Nucleus accumbens (tissue), 56 donors: ENCODE data around the gene DAB1.
A peak's percentile ranks its signal among the peaks of the same experiment; 100 is the strongest.

Experiments used
- DNase-seq, 56 donors: peaks; one replicate each; lab custom pipeline; 2025; lab: John Stamatoyannopoulos, UW

Gene DAB1

GRCh38 chr1:57058652-57059501 lies 365.0 kb downstream of the DAB1 start:
- no peak for DNase-seq

GRCh38 chr1:57048856-57049255 lies 375.0 kb downstream of the DAB1 start:
- DNase-seq = no peak

- DNase-seq = no peak
Measured at GRCh38 chr1:57046462-57046861, 377.4 kb downstream of the DAB1 start.

DNA sequence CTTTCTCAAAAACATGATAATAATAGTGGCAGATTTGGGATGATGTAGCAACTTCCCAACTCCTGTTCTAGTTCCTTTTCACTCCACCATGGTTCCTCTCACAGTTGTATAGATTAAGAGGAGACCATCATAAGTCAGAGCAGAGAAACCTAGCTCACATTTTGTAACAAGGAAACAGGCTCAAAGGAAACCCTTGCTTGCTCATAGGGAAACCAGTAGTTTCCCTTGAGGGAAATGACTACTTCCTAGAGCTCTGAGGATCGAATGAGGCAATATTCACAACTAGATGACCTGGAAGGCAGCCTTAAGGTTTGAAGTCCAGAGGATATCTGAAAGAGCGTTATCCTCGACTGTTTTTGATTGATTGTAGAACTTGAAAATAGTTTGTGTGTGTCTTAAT lies 382.0 kb downstream of the DAB1 start:
- DNase-seq = no peak

DNA sequence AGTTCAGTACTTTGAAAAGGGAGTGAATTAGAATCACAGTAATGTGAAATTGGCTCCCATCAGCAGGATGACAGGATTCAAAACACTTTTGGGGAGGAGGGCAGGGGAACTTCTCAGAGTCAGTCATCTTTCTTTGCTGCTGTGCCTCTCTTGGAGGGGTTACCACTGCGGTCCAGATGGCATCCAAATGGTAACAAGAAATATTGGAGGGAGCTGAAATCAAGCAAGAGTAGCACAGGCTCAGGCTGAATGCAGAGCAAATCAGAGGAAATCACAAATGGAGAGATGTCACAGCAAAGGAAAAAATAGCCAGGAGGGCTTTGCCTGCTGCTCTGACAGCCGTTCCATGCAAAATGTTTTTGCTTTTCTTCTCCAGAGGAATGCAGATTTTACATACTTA lies 383.0 kb downstream of the DAB1 start:
- no peak for DNase-seq

DNA sequence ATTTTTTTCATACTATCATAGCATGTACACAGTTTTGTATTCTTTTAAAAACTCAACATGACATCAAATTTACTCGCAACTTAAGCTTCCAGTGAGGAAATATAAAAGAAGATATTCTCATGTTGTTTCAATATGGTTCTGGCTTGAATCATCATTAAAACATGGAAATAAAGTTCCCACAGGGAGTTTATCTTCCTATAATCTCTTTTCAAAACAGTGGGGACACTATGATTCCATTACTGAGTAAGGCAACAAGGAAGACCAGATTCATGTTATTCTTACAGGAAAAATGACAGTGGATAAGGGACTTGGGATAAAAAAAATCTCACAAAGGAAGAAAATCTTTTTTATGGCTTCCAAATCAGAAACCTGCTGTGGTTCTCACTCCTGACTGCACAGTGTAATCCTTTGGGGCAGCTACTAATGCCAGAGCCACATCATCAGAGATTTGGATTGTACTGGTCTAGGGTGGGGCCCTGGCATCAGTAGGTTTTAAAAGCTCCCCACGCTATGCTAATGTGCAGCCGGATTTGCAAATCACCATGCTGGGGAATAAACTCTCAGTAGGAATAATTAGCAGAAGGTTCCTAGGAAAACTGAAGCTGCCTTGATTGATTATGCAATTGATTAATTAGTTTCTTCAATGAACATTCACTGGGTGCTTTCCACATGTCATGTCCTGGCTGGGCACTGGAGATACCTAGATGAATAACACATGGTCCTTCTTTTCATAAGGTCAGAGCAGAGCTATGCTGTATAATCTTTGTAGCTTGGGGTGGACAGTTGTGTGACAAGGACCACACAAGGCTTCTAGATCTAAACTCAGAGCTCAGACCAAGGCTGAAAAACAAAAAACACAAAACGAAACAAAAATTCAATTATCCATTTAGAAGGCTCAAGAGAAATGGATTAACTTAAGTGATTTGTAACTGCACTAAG lies 386.9 kb downstream of the DAB1 start:
- no peak for DNase-seq

DNA sequence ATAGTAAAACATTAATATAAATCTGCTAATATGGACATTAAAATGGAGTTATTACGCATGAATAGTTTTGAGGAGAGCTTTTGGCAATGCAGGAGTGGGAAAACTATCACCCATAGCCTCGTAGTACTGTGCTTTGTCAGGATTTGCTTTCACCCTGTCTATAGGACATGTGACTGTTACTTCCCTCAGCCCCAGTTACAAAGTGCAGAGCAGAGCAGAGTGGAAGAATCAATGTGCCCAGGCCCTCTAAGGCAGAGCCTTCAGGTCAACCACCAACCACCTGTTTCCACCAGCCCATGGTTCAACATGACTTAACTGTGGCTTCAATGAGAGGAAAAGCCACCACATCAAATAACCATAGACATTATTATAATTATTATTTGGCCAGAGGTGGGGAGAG lies 389.1 kb downstream of the DAB1 start:
- no peak for DNase-seq

GRCh38 chr1:57033222-57034001 lies 390.4 kb downstream of the DAB1 start:
- no peak for DNase-seq

DNA sequence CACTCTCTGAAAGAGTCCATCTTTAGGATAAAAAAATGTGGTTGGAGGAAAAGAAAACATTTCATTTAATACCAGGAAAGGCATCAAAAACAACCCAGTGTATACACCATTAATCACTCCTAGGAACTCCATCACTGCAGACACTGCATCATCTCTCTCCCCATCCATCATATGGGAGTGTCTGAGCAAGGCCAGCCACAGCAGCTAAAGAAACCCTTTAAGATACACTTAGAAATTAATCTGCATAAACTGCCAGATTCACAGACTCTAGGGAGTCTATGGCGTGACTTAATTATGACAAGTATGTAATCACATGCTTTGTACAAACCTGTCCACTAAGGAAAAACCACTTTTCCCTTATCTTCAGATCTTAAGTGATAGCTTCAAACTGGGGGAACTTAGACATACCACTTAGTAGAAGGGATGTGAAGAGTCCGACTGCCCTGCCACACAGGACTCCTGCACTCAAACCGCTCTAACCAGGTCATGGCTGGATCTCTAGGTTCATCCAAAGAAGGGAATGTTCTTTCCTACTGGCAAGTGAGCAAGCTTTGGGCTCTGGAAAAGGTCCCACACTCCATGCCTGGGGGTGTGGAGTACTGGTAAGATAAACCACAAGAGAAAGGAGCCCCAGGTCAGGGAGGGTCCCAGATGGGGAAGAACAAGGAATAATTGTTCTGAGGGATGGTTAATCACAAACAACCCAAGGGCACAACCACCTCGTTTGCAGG lies 397.1 kb downstream of the DAB1 start:
- DNase-seq = no peak

- peak in 51 of 56 donors; percentile 2 to 79 (median 41) for DNase-seq
Measured at GRCh38 chr1:57024855-57025254, 399.0 kb downstream of the DAB1 start.

DNA sequence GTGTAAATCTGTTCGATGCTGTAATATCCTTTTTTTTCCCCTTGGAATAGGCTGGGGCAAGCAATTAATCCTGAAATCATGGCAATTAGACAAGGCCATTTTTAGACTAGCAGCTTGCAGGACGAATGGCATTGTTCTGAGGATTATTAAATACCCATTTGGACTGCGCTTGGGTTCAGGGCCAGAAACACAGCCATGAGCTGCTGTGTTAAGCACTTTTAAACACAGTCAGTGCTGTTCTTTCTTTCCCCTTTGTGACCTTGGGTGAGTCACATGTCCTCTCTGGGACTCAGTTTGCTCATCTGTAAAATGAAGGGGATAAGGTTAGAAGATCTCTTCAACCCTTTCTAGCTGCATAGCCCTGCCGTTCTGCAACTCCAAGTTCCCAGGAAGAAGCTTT lies 399.4 kb downstream of the DAB1 start:
- DNase-seq = no peak

DNA sequence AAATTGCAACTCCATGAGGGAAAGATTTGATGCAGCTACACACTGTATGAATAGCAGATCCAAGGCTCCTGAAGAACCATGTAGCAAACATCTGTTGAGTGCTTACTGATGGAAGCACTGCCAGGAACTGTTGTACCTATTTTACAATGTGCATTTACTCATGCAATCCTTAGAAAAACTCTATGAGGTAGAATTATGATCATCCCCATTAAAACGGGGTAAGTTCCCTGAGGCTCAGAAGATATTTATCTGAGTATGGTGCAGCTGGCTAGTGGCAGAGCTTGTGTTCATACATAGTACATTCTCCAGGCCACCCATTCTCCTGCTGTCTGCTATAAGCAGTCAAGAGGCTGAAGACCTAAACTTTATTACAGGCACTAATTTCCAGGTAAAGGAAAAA lies 403.6 kb downstream of the DAB1 start:
- no peak for DNase-seq

DNA sequence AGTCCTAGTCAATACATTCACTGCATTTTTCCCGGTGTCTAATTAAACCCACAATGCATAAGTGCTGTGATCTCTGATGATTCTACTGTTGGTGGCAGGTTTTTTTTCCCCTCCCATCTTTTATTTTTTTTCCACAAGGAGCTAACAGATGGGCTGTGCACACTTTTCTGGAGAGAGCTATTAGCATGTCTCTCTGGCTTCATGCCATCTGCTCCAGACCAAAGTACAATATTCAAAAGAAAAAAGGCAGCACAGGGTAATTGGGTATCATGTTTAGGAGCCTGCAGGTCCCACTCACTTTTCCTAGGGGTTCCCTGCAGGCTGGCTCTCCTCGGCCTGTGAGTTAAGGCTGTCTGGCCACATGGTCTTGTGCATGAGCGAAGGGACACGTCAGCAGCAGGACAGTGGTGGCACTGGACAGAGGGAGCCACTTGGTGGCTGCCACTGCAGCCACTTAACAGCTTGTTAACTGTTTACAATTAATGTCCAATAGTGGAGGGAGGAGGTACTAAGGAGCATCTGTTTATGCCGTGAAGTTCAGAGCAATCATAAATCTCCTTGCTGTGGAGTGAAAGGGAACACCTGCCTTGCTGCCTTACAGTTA lies 404.5 kb downstream of the DAB1 start:
- no peak for DNase-seq

DNA sequence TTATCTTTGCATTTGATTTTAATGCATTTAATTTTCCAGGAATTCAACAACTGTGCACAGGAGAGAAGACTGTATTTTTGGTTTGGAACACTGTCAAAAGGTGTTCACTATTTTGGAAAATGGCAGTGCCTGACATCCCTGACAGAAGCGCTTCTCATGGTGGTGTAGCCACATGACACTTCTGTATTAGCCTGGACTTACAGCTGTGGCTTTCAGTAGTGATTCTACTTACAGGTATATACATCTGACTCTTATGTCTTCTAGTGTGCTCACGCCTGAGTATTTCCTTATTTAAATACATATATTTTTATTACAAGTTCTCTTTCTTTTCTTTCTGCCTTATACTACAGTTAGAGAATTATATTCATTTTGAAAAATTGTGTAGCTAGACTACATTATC lies 405.7 kb downstream of the DAB1 start:
- no peak for DNase-seq

- no peak for DNase-seq
Measured at GRCh38 chr1:57017717-57018116, 406.1 kb downstream of the DAB1 start.

GRCh38 chr1:57017200-57017599 lies 406.7 kb downstream of the DAB1 start:
- no peak for DNase-seq

DNA sequence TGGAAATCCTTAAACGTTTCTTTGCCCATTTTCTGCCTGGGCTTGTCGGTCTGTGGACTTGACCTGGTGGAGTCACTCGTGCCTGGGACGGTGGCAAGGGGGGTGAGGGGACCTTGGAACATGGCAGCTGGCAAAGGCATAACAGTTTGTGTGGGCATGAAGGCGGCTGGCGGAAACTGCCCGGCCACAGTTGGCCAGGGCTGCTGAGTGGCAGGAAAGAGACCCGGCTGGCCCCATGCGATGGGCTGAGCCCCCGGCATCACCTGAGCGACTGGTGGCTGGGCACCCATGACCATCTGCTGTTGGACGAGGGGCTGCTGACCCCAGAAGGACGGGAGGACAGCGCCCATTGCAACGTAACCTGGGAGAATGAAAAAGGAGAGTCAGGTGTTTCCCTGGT lies 408.8 kb downstream of the DAB1 start:
- DNase-seq = no peak

DNA sequence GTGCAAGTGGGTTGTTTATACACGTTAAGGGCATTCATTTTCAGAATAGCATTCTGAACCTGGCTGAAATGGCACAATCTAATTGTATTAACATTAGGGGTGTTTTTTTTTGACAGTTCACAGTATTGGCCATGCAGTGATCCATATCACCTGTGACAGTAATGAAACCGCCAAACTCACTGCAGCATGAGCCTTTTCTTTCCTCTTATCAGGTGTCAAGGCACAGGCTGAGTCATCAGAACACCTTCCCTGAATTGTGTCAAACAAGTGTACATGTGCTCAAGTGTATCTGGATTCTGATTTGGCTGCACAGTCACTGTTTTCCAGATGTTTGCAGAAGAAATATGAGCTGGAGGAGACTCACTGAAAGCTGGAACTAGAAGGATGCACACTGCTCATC lies 410.3 kb downstream of the DAB1 start:
- DNase-seq = no peak

GRCh38 chr1:57012315-57012714 lies 411.5 kb downstream of the DAB1 start:
- no peak for DNase-seq

DNA sequence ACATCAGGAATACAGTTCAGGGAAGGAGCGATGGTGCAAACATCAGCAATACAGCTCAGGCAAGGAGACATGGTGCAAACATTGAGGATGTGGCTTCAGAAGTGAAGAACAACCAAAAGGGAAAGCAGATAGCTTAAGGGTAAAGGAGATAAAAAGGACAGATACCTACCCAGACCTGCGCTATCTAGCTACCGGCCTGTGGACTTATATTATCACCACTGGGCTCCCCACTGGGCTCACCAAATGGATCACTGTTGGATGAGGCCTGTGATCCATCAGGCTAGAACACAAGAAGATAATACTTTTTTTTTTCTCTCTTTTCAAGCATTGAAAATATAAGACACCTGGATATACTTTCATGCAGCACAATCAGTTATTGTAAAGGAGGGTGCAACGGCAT lies 413.3 kb downstream of the DAB1 start:
- DNase-seq = no peak
